Measurements from ENCODE around the gene RGP1.
A peak's percentile ranks its signal among the peaks of the same experiment; 100 is the strongest.

Gene RGP1

GRCh38 chr9:35748858-35749514, at the start of gene RGP1, which contains the start of gene GBA2:
RGP1 (plus strand) TSS chr9:35749287; CDS start chr9:35749756, 469 bp downstream.
GBA2 (minus strand) TSS chr9:35749228; CDS start chr9:35748704, 524 bp downstream.
- peak; percentile 82 to 87 for DNase-seq
- TF ChIP-seq POLR2A (IDR thresholded peaks at IDR 0.05; ENCODE audit: low read length) (peak; percentile 64), GATA1 (IDR thresholded peaks at IDR 0.05; ENCODE audit: low read depth, low read length) (no peak)

DNA sequence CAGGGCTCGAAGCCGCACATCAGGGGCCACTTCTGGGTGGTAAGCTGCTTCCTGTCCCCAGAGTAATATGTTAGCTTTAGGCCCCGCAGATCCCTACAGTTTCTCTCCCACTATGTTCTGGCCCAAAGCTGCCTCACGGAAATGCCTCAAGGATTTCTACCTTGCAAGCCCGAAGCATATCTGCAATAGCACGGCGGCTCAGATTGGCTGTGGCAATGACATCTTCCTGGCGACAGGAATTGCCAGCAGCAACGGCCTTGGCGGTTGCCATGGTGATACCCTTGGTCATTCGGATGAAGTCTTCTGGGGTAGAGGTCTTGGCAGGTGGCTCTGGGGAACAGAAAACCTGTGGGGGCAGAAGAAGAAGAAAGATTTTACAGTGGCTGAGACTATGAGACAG, 49.1 kb upstream of the RGP1 start:
- TF ChIP-seq GATA1 (IDR thresholded peaks at IDR 0.05; ENCODE audit: low read depth, low read length) (no peak), POLR2A (IDR thresholded peaks at IDR 0.05; ENCODE audit: low read length) (no peak)
- no peak for DNase-seq

GRCh38 chr9:35700942-35701341, 48.1 kb upstream of the RGP1 start:
- no peak for TF ChIP-seq GATA1 (IDR thresholded peaks at IDR 0.05; ENCODE audit: low read depth, low read length)
- no peak for TF ChIP-seq POLR2A (IDR thresholded peaks at IDR 0.05; ENCODE audit: low read length)
- no peak for DNase-seq

- DNase-seq, result no peak
Observed at GRCh38 chr9:35702696-35703095, 46.4 kb upstream of the RGP1 start.

GRCh38 chr9:35703906-35704672, 45.0 kb upstream of the RGP1 start:
- DNase-seq, result no peak
- no peak for TF ChIP-seq GATA1 (IDR thresholded peaks at IDR 0.05; ENCODE audit: low read depth, low read length)
- TF ChIP-seq POLR2A (IDR thresholded peaks at IDR 0.05; ENCODE audit: low read length), result no peak

More at GRCh38 chr9:35702696-35703095, 46.4 kb upstream of the RGP1 start:
- TF ChIP-seq GATA1 (IDR thresholded peaks at IDR 0.05; ENCODE audit: low read depth, low read length), result no peak
- no peak for TF ChIP-seq POLR2A (IDR thresholded peaks at IDR 0.05; ENCODE audit: low read length)

GRCh38 chr9:35705372-35705771, 43.7 kb upstream of the RGP1 start:
- TF ChIP-seq POLR2A (IDR thresholded peaks at IDR 0.05; ENCODE audit: low read length), result no peak
- no peak for TF ChIP-seq GATA1 (IDR thresholded peaks at IDR 0.05; ENCODE audit: low read depth, low read length)
- no peak for DNase-seq

DNA sequence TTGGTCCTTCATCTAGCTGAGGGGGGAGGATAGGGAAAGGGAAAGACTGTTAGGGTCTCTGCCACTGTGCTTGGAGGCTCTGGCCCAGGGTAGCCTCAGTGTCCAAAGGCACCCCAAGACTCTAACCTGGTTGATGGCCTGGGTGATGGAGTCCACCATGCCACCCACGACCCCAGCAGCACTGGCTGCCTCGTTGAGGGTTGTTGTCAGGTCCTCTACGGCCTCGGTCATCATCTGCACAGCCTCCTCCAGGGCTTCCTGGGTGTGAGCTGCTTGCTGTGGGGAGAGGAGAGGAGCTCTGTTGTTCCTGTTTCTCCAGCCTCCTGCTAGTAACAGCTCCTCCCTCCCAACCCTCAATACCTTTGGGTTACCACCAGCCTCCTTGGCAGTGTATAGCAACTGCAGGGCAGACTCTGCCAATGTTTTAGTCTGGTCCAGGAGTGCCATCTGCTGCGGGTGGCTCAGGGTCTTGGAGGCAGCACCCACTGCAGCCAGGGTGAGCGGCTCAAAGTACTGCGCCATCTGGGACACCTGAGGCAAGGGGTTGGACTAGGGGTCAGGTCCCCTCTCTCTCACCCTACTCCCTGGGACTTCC, 43.2 kb upstream of the RGP1 start:
- DNase-seq, result no peak
- TF ChIP-seq GATA1 (IDR thresholded peaks at IDR 0.05; ENCODE audit: low read depth, low read length) (no peak), POLR2A (IDR thresholded peaks at IDR 0.05; ENCODE audit: low read length) (no peak)

GRCh38 chr9:35706951-35707350, 42.1 kb upstream of the RGP1 start:
- no peak for DNase-seq
- no peak for TF ChIP-seq POLR2A (IDR thresholded peaks at IDR 0.05; ENCODE audit: low read length)
- no peak for TF ChIP-seq GATA1 (IDR thresholded peaks at IDR 0.05; ENCODE audit: low read depth, low read length)

DNA sequence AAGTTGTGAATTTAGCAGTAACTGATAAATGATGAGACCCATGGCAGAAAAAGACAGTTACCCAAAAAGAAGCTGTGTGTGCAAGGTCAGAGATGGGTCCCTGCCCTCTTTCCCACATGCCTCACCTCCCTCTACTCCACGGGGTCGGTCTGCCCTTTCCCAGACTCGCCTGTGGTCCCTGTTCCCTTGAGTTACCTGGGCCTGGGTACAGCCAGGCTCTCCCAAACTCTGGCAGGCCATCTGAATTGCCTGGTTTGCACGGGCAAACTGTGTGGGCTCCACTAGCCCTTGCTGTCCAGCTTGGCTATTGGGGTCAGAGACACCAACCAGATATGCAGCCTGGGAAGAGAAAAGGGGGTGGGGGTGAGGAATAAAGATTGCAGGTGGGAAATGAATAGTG, 40.9 kb upstream of the RGP1 start:
- DNase-seq, result no peak
- no peak for TF ChIP-seq GATA1 (IDR thresholded peaks at IDR 0.05; ENCODE audit: low read depth, low read length)
- TF ChIP-seq POLR2A (IDR thresholded peaks at IDR 0.05; ENCODE audit: low read length), result no peak

DNA sequence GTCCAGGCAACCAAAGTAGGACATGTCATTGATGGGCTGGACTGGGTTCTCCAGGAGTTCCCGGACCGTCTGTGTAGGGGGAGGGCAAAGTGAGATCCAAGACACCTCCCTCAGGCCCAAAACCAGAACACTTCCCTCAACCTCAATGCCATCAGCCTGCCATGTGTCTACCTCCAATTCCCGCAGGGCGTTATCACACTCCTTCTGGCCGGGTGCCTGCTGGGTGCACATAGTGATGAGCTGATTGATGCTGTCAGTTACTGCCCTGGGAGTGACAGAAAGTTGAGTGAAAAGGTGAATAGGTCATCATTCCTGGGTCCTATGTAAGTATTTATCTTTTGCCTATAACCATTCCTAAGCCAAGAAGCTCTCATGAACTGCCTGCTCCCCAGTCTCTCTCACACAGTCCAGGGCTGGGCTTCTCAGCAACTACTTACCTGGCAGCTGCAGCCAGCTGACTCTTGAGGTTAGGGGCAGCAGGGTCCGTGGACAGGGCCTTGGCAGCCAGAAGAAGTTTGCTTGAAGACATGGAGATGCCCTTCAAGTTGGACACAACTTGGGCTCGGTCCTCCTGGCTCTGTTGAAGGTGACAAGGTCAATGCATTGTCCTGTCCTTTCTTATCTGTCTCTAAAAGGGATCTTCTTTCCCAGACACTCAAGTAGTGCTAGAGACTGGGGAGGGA, 38.1 kb upstream of the RGP1 start:
- no peak for TF ChIP-seq GATA1 (IDR thresholded peaks at IDR 0.05; ENCODE audit: low read depth, low read length)
- no peak for TF ChIP-seq POLR2A (IDR thresholded peaks at IDR 0.05; ENCODE audit: low read length)
- DNase-seq, result no peak

DNA sequence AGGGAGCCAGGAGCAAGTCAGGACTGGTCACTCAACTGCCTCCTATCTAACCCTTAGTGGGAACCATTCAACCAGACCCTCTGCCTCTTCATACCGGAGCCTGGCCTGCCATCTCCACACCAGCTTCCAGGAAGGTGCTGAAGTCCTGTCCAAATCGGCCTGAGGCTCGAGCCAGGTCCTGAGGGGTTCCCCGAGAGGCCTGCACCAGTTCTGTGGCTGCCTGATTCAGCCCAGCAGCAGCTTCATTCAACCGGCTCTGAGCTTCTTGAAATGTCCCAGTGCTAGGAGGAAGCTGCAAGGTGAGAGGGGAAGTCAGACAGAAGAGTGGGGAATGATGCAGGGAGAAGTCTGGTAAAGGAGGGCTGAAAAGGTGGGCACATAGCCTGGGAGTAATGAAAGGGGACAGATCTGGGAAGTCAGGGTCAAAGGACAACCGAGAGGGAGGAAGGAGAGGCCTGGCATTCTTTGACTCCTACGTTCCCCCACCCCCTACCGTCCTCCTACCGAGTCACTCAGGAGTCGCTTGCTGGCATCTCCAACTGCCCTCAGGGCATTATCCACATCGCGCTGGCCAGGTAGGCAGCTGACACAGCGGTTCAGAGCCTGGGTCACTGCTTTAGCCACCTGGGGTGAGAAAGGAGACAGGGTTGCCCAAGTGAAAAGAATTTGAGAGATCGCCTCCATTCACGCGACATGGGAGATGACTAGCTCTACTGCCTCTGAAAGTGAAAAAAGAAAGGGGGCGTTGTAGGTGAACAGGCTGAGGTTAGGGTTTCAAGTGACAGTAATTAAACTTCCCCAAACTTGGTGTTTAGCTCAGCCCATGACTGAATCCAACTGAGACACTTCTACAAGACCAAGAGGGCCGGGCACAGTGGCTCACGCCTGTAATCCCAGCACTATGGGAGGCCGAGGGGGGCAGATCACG, 37.3 kb upstream of the RGP1 start:
- TF ChIP-seq POLR2A (IDR thresholded peaks at IDR 0.05; ENCODE audit: low read length) (no peak), GATA1 (IDR thresholded peaks at IDR 0.05; ENCODE audit: low read depth, low read length) (no peak)
- DNase-seq, result no peak

GRCh38 chr9:35712762-35713400, 36.2 kb upstream of the RGP1 start:
- TF ChIP-seq GATA1 (IDR thresholded peaks at IDR 0.05; ENCODE audit: low read depth, low read length), result no peak
- no peak for TF ChIP-seq POLR2A (IDR thresholded peaks at IDR 0.05; ENCODE audit: low read length)

More at GRCh38 chr9:35712762-35713400, 36.2 kb upstream of the RGP1 start:
- DNase-seq, result no peak
